Raji (cell line): ENCODE data around the gene KRT78.

ENCODE experiments used
- POLR2A ChIP-seq: IDR thresholded peaks from 2 replicates; pipeline ENCODE4 v1.6.1; 2011; ENCODE audit warnings: low read depth, low read length, control low read depth; ENCODE audit not compliant: insufficient read depth

The KRT78 gene

GRCh38 chr12:52821826-52822660 lies 26.8 kb downstream of the KRT78 start:
- TF ChIP-seq POLR2A, result no peak

GRCh38 chr12:52821071-52821730 lies 27.6 kb downstream of the KRT78 start:
- no peak for TF ChIP-seq POLR2A

- no peak for TF ChIP-seq POLR2A
Observed at GRCh38 chr12:52820521-52820920, 28.3 kb downstream of the KRT78 start.

- TF ChIP-seq POLR2A, result no peak
Observed at GRCh38 chr12:52819731-52820510, 28.9 kb downstream of the KRT78 start.

- no peak for TF ChIP-seq POLR2A
Observed at GRCh38 chr12:52818887-52819420, 29.8 kb downstream of the KRT78 start.

- TF ChIP-seq POLR2A, result no peak
Observed at GRCh38 chr12:52818388-52818787, 30.4 kb downstream of the KRT78 start.

GRCh38 chr12:52817699-52818238 lies 31.0 kb downstream of the KRT78 start:
- no peak for TF ChIP-seq POLR2A

- TF ChIP-seq POLR2A, result no peak
Observed at GRCh38 chr12:52817003-52817698, 31.6 kb downstream of the KRT78 start.

GRCh38 chr12:52815676-52816588 lies 32.9 kb downstream of the KRT78 start:
- no peak for TF ChIP-seq POLR2A

- no peak for TF ChIP-seq POLR2A
Observed at GRCh38 chr12:52815161-52815560, 33.6 kb downstream of the KRT78 start.

GRCh38 chr12:52814710-52815155 lies 34.1 kb downstream of the KRT78 start:
- no peak for TF ChIP-seq POLR2A

GRCh38 chr12:52813885-52814709 lies 34.7 kb downstream of the KRT78 start, which contains the start of gene KRT4:
Gene KRT4 (minus strand): TSS chr12:52814116. CDS start chr12:52814058, 58 bp downstream.
- TF ChIP-seq POLR2A, result no peak

- no peak for TF ChIP-seq POLR2A
Observed at GRCh38 chr12:52813203-52813819, 35.5 kb downstream of the KRT78 start.
